GM12878 (cell line): ENCODE results near the gene RNF40. TPM values are rescaled to one million over a fixed set of nuclear protein-coding genes. Genes with fewer than 3 reads are reported as not detected.

Experiments used
- ATAC-seq: fragments of 200-7000 bp; cut with Tn5 transposase; 3 replicates; pipeline ENCODE4 v1.9.1; 2020; ENCODE audit warnings: mild to moderate bottlenecking, moderate library complexity
- BruUV-seq: library from RNA; stranded (reverse); fragments of 400-500 nt; replicated peaks from 2 replicates; lab custom pipeline; 2021; lab: Mats Ljungman, UMichigan
- CTCF ChIA-PET: fragments of 300-600 bp; sonication (Branson Sonifier 250); formaldehyde crosslinking; extraction: SDS; loops from one replicate; lab custom pipeline; 2021; ENCODE audit warnings: inconsistent platforms; lab: Yijun Ruan, JAX
- POLR2A ChIA-PET: fragments of 350-600 bp; formaldehyde crosslinking; extraction: SDS; loops from one replicate; lab custom pipeline; 2021; ENCODE audit warnings: inconsistent platforms; lab: Charles Lee
- RAD21 ChIA-PET: fragments of 300-600 bp; sonication (Branson Sonifier 250); formaldehyde crosslinking; loops from one replicate; lab custom pipeline; 2023; ENCODE audit warnings: antibody characterized with exemption; ENCODE audit not compliant: unreplicated experiment; lab: Charles Lee
- SMC1A ChIA-PET: fragments of 300-600 bp; sonication (Branson Sonifier 250); formaldehyde crosslinking; loops from one replicate; lab custom pipeline; 2023; ENCODE audit not compliant: unreplicated experiment, uncharacterized antibody; lab: Charles Lee
- DNase-seq: peaks from one replicate; pipeline ENCODE4 v3.0.0-alpha.2; 2011; ENCODE audit warnings: low read depth, low spot score
- FAIRE-seq: peaks from 3 replicates; lab custom pipeline; 2011; peaks lifted over from hg19 to GRCh38; lab: Jason Lieb, UNC
- H2AFZ ChIP-seq: 2 replicates; pipeline ENCODE4 v1.6.0; 2011; ENCODE audit warnings: low read depth, low read length, control low read depth; ENCODE audit not compliant: control insufficient read depth
- H3K27ac ChIP-seq: 2 replicates; pipeline ENCODE4 v1.5.1; 2011; ENCODE audit warnings: control low read depth; ENCODE audit not compliant: control insufficient read depth, insufficient read depth
- H3K27me3 ChIP-seq, 2 experiments: replicated peaks in 1 of 2; 2 replicates each; pipeline versions ENCODE4 v1.6.0 to v1.6.1; 2011; ENCODE audit warnings: low read length in 1 of 2; ENCODE audit not compliant: control insufficient read depth in 2 of 2, insufficient read depth in 2 of 2
- H3K36me3 ChIP-seq, 2 experiments: 2 replicates each; pipeline ENCODE4 v1.5.1; 2011; ENCODE audit warnings: low read length in 1 of 2; ENCODE audit not compliant: control insufficient read depth in 2 of 2, insufficient read depth in 2 of 2
- H3K4me1 ChIP-seq: 2 replicates; pipeline ENCODE4 v1.6.1; 2011; ENCODE audit warnings: mild to moderate bottlenecking, low read length, moderate library complexity, mixed read lengths; ENCODE audit not compliant: control insufficient read depth, insufficient read depth
- H3K4me2 ChIP-seq: 2 replicates; pipeline ENCODE4 v1.6.0; 2011; ENCODE audit warnings: control low read depth; ENCODE audit not compliant: control insufficient read depth, insufficient read depth
- H3K4me3 ChIP-seq: fragments of 200-600 bp; sonication (generic); 2 replicates; pipeline ENCODE4 v1.5.1; 2016
- H3K79me2 ChIP-seq: 2 replicates; pipeline ENCODE4 v1.6.0; 2011; ENCODE audit warnings: low read length; ENCODE audit not compliant: control insufficient read depth, insufficient read depth
- H3K9ac ChIP-seq: 2 replicates; pipeline ENCODE4 v1.8.0; 2011; ENCODE audit warnings: low read length, control low read depth, mixed read lengths; ENCODE audit not compliant: control insufficient read depth, insufficient read depth
- H3K9me3 ChIP-seq: replicated peaks from 3 replicates; pipeline ENCODE4 v1.5.1; 2011; ENCODE audit warnings: mild to moderate bottlenecking, low read length; ENCODE audit not compliant: control insufficient read depth, insufficient read depth
- H4K20me1 ChIP-seq: 2 replicates; pipeline ENCODE4 v1.6.0; 2011; ENCODE audit not compliant: control insufficient read depth, insufficient read depth
- ATF2 ChIP-seq: IDR thresholded peaks from 2 replicates; pipeline ENCODE4 v1.6.1; 2012; ENCODE audit warnings: low read length, inconsistent platforms
- CBFB ChIP-seq: IDR thresholded peaks from 2 replicates; pipeline ENCODE4 v1.6.1; 2016; ENCODE audit warnings: antibody characterized with exemption, low read depth
- HDGF ChIP-seq: fragments of 450-650 bp; IDR thresholded peaks from 2 replicates; pipeline ENCODE4 v1.6.1; 2016; ENCODE audit warnings: antibody characterized with exemption
- LARP7 ChIP-seq: fragments of 450-650 bp; IDR thresholded peaks from 2 replicates; pipeline ENCODE4 v1.6.1; 2017; ENCODE audit warnings: mild to moderate bottlenecking
- RB1 ChIP-seq: fragments of 450-650 bp; formaldehyde crosslinking; IDR thresholded peaks from 2 replicates; pipeline ENCODE4 v1.6.1; 2017; ENCODE audit warnings: mild to moderate bottlenecking, borderline replicate concordance
- STAT1 ChIP-seq: fragments of 450-650 bp; conservative IDR thresholded peaks from 2 replicates; pipeline ENCODE4 v1.6.1; 2014; ENCODE audit warnings: antibody characterized with exemption, mild to moderate bottlenecking
- ZNF687 ChIP-seq: fragments of 450-650 bp; IDR thresholded peaks from 2 replicates; pipeline ENCODE4 v1.6.1; 2017; ENCODE audit warnings: mild to moderate bottlenecking, moderate library complexity
- WGBS: methylation state at CpG from one replicate; pipeline ENCODE4 v1.1.6; 2016; ENCODE audit warnings: low lambda C conversion rate; ENCODE audit not compliant: insufficient replicate concordance, insufficient coverage; ENCODE audit errors: missing lambda C conversion rate; 5-methylcytosine and 5-hydroxymethylcytosine counted together
- in situ Hi-C: fragments of 300-500 bp; cut with MboI; formaldehyde crosslinking; loops from 9 replicates; pipeline ENCODE4 v1.14.3; 2018; ENCODE audit warnings: mixed read lengths
- intact Hi-C: fragments of 100-400 bp; cut with micrococcal nuclease; formaldehyde crosslinking; loops from one replicate; pipeline ENCODE4 v1.14.2; 2022; ENCODE audit not compliant: unreplicated experiment
- polyA plus RNA-seq, 11 experiments: library from polyadenylated mRNA; depleted of rRNA in 4 of 11; unstranded in 6 of 11; stranded (reverse) in 5 of 11; fragments of >200 nt; fragmentation: Nextera tagmentation in 4 of 11; fragmentation: Illumina TruSeq in 1 of 11; extraction: Ambion mirVana in 4 of 11; extraction: Trizol in 1 of 11; gene quantifications; 1 replicate in 1 of 11; 2 replicates in 10 of 11; pipeline versions ENCODE4 v1.2.1 to v1.2.3, GENCODE V29; 2011 to 2016; ENCODE audit warnings: inconsistent platforms in 2 of 11, missing spikeins in 2 of 11, low read depth in 1 of 11
- total RNA-seq, 4 experiments: library from RNA; depleted of rRNA in 3 of 4; stranded (reverse); fragments of >200 nt in 3 of 4; fragmentation: Illumina TruSeq in 1 of 4; extraction: Trizol in 1 of 4; gene quantifications; 2 replicates each; pipeline versions ENCODE4 v1.2.1 to v1.2.3, GENCODE V29; 2013 to 2021
- TF ChIP-seq, protein P1 (sequence below): IDR thresholded peaks from 2 replicates; pipeline ENCODE4 v1.6.1; 2012; ENCODE audit warnings: low read depth, low read length, improper control_type of control experiment
- TF ChIP-seq, protein P2 (sequence below): IDR thresholded peaks from 2 replicates; pipeline ENCODE4 v1.6.1; 2011; ENCODE audit warnings: low read depth, mild to moderate bottlenecking, low read length, moderate library complexity, borderline replicate concordance; ENCODE audit errors: extremely low read depth
- TF ChIP-seq, protein P3 (sequence below): IDR thresholded peaks from 2 replicates; pipeline ENCODE4 v1.6.1; 2011; ENCODE audit warnings: borderline replicate concordance, low read depth, mild to moderate bottlenecking, moderate library complexity, low read length; ENCODE audit not compliant: insufficient read depth, poor library complexity, severe bottlenecking

RNF40 gene
- total and polyA plus RNA-seq, 10 of the 15 experiments (the other 5 are each of a cell fraction or from before 2014, with no cell fraction given), result 3.7 to 97.6 (median 58.4) TPM

DNA sequence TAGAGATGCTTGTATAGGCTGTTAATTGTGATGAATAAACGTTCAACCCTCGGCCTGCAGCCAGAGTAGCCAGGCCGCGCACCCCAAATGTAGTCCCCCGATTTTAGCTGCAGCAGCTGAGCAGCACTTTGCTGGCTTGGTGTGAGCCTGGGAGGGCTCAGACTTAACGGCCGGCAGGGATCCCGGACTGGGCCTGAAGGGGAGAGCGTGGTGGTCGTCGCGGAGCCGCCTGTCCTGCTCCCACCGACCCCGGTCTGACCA, 12.9 kb downstream of the RNF40 start (continued):
- TF ChIP-seq, protein P1, sequence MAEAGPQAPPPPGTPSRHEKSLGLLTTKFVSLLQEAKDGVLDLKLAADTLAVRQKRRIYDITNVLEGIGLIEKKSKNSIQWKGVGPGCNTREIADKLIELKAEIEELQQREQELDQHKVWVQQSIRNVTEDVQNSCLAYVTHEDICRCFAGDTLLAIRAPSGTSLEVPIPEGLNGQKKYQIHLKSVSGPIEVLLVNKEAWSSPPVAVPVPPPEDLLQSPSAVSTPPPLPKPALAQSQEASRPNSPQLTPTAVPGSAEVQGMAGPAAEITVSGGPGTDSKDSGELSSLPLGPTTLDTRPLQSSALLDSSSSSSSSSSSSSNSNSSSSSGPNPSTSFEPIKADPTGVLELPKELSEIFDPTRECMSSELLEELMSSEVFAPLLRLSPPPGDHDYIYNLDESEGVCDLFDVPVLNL, result no peak
- TF ChIP-seq ATF2 (no peak), HDGF (0 out of 2 replicates have a peak, but pooled peaks have one; percentile 27)

DNA sequence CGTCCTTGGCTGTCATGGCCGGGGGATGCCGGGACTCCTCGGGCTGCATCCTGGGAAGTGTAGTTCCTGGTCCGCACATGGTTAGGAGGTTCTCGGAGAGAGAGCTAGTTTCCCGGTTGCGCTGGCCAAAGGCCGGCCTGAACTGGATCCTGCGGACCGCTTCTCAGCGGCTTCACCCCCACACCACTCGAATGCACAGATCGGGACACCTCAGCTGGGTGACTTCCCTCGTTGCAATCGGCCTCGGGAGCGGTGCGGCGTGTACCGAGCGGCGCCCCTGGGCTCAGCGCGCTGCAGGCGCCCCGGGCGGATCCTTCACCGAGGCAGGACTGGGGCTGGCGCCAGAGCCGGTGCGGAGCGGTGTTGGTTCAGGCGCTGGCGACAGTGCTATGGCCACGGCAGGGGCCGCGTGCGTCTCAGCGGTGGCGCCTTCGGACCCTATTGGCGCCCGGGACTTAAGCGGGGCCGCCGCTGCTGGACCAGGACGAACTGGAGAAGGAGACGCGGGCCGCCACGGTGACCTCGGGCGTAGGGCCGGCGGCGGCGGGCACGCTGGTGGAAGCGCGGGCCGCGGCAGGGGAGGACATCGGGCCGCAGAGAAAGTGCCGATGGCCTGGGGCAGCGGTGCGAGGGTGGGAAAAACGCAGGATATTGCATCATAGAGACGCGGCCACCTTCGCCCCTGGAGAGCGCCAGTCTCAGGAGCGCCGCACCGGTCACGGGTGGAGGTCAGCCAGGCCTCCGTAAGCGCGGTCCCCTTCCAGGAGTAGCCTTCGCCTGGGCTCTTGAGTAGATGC, 13.5 kb downstream of the RNF40 start:
- Histone ChIP-seq H2AFZ (peak overlapping the region; percentile 54), H3K36me3 (peaks cover under 1 to 13% of the 10 kb centered on the region in 2 experiments; a peak in 3 of 4 replicates), H3K4me1 (no peaks in the 10 kb centered on the region), H3K4me3 (peak overlapping the region; percentile 78), H3K27me3 (no peaks in the 10 kb centered on the region), H3K79me2 (peaks cover 2% of the 10 kb centered on the region; the same call in 1 of the 2 replicates), H4K20me1 (no peaks in the 10 kb centered on the region), H3K4me2 (peak overlapping the region; percentile 87), H3K9ac (peak overlapping the region; percentile 84), H3K9me3 (no peaks in the 10 kb centered on the region), H3K27ac (peak overlapping the region; percentile 69)
- no peak for DNase-seq
- ChIA-PET POLR2A (interaction anchor here (0.6 to 1.9 kb wide), 4 partner anchors 13 to 70 kb away, joined by 3 to 7 read pairs (median 3); partner anchors contain the start of gene PHKG2), RAD21 (interaction anchor here (1.3 kb wide), 1 partner anchor 69 kb away, joined by 3 read pairs; no protein-coding TSS in a partner anchor), CTCF (interaction anchor here (1.1 kb wide), 1 partner anchor 39 kb away, joined by 3 read pairs; no protein-coding TSS in a partner anchor), SMC1A (no interaction called here)
- in situ Hi-C loops (no loop called here), intact Hi-C loops (loop anchor here (2.0 kb wide), 1 partner anchor 147 kb away; the partner anchor contains the start of gene FBXL19)
- 3% methylated on average over 79 of the region's 81 CpGs for WGBS
- FAIRE-seq, result peak; percentile 78
- peak; percentile 91 for ATAC-seq
- no TSS peak for BruUV-seq
- TF ChIP-seq, protein P1, result no peak
- TF ChIP-seq RB1 (no peak), CBFB (no peak), ZNF687 (0 out of 2 replicates have a peak, but pooled peaks have one; percentile 36), LARP7 (no peak; the same call in 1 of the 2 replicates), STAT1 (no peak)
- TF ChIP-seq, protein P2, sequence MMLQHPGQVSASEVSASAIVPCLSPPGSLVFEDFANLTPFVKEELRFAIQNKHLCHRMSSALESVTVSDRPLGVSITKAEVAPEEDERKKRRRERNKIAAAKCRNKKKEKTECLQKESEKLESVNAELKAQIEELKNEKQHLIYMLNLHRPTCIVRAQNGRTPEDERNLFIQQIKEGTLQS, result no peak
- TF ChIP-seq, protein P3, sequence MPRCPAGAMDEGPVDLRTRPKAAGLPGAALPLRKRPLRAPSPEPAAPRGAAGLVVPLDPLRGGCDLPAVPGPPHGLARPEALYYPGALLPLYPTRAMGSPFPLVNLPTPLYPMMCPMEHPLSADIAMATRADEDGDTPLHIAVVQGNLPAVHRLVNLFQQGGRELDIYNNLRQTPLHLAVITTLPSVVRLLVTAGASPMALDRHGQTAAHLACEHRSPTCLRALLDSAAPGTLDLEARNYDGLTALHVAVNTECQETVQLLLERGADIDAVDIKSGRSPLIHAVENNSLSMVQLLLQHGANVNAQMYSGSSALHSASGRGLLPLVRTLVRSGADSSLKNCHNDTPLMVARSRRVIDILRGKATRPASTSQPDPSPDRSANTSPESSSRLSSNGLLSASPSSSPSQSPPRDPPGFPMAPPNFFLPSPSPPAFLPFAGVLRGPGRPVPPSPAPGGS, result peak; percentile 27
